ENCODE results near the gene C10orf71. TPM values are rescaled to one million over a fixed set of nuclear protein-coding genes. Genes with fewer than 3 reads are reported as not detected.

C10orf71 gene
- polyA plus RNA-seq, 1 donor from 2014 or later, result not detected

- Histone ChIP-seq H3K9ac (ENCODE audit: low read length) (no peak overlapping the region), H3K79me2 (replicated peaks; ENCODE audit: insufficient read depth, low read length) (no peaks in the 10 kb centered on the region), H3F3A (ENCODE audit: insufficient read depth, low read length, poor library complexity, severe bottlenecking) (no peaks in the 10 kb centered on the region), H2AFZ (ENCODE audit: low read depth, low read length) (no peak overlapping the region), H3K9me2 (ENCODE audit: insufficient read depth, low read length) (no peaks in the 10 kb centered on the region), H3K36me3 (ENCODE audit: insufficient read depth, low read length) (no peaks in the 10 kb centered on the region), H3K27me3 (ENCODE audit: insufficient read depth, low read depth, low read length) (no peaks in the 10 kb centered on the region), H4K20me1 (ENCODE audit: insufficient read depth) (no peaks in the 10 kb centered on the region), H3K4me3 (ENCODE audit: low read length) (no peak overlapping the region), H3K9me3 (ENCODE audit: low read length) (no peaks in the 10 kb centered on the region), H3K4me2 (ENCODE audit: low read length) (no peak overlapping the region), H3K27ac (ENCODE audit: low read length) (no peak overlapping the region)
- no peak for TF ChIP-seq EP300 (conservative IDR thresholded peaks at IDR 0.05; ENCODE audit: poor library complexity, severe bottlenecking)
- no peak for TF ChIP-seq TAF1 (IDR thresholded peaks at IDR 0.05; ENCODE audit: low read depth)
- TF ChIP-seq, protein P1, sequence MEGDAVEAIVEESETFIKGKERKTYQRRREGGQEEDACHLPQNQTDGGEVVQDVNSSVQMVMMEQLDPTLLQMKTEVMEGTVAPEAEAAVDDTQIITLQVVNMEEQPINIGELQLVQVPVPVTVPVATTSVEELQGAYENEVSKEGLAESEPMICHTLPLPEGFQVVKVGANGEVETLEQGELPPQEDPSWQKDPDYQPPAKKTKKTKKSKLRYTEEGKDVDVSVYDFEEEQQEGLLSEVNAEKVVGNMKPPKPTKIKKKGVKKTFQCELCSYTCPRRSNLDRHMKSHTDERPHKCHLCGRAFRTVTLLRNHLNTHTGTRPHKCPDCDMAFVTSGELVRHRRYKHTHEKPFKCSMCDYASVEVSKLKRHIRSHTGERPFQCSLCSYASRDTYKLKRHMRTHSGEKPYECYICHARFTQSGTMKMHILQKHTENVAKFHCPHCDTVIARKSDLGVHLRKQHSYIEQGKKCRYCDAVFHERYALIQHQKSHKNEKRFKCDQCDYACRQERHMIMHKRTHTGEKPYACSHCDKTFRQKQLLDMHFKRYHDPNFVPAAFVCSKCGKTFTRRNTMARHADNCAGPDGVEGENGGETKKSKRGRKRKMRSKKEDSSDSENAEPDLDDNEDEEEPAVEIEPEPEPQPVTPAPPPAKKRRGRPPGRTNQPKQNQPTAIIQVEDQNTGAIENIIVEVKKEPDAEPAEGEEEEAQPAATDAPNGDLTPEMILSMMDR (IDR thresholded peaks at IDR 0.05; ENCODE audit: poor library complexity, severe bottlenecking), result no peak
- no peak for TF ChIP-seq EZH2 (IDR thresholded peaks at IDR 0.05; ENCODE audit: borderline replicate concordance, insufficient read depth, low read length, poor library complexity, severe bottlenecking)
- TF ChIP-seq, protein P2, sequence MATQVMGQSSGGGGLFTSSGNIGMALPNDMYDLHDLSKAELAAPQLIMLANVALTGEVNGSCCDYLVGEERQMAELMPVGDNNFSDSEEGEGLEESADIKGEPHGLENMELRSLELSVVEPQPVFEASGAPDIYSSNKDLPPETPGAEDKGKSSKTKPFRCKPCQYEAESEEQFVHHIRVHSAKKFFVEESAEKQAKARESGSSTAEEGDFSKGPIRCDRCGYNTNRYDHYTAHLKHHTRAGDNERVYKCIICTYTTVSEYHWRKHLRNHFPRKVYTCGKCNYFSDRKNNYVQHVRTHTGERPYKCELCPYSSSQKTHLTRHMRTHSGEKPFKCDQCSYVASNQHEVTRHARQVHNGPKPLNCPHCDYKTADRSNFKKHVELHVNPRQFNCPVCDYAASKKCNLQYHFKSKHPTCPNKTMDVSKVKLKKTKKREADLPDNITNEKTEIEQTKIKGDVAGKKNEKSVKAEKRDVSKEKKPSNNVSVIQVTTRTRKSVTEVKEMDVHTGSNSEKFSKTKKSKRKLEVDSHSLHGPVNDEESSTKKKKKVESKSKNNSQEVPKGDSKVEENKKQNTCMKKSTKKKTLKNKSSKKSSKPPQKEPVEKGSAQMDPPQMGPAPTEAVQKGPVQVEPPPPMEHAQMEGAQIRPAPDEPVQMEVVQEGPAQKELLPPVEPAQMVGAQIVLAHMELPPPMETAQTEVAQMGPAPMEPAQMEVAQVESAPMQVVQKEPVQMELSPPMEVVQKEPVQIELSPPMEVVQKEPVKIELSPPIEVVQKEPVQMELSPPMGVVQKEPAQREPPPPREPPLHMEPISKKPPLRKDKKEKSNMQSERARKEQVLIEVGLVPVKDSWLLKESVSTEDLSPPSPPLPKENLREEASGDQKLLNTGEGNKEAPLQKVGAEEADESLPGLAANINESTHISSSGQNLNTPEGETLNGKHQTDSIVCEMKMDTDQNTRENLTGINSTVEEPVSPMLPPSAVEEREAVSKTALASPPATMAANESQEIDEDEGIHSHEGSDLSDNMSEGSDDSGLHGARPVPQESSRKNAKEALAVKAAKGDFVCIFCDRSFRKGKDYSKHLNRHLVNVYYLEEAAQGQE (IDR thresholded peaks at IDR 0.05; ENCODE audit: borderline replicate concordance), result no peak
- TF ChIP-seq MXI1 (conservative IDR thresholded peaks at IDR 0.05; ENCODE audit: poor library complexity, severe bottlenecking), result no peak
- no peak for TF ChIP-seq POLR2AphosphoS5 (IDR thresholded peaks at IDR 0.05)
- no peak for TF ChIP-seq SMC3 (conservative IDR thresholded peaks at IDR 0.05; ENCODE audit: poor library complexity)
- no peak for TF ChIP-seq RAD21 (conservative IDR thresholded peaks at IDR 0.05)
Observed at GRCh38 chr10:49297818-49298670, 926 bp upstream of the C10orf71 start.

DNA sequence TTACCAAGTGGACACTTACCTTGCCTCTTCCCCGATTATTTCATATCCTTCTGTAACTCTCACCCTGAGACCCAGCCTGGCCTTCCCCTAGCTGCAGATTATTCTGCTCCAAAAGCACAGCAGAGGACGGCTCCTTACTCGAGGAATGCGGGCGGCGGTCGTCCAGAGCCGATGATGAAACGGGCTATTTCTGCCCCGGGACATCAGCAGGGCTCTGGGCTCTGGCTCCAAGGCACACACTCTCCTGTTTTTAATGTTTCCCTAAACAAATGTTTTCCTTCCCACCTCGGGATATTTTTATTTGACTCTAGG is 343 bp upstream of the C10orf71 start:
- no peaks in the 10 kb centered on the region for H3K27me3 ChIP-seq (ENCODE audit: insufficient read depth, low read depth, low read length)
- H3K9ac ChIP-seq (ENCODE audit: low read length), result no peak overlapping the region
- H3K9me2 ChIP-seq (ENCODE audit: insufficient read depth, low read length), result no peaks in the 10 kb centered on the region
- H3F3A ChIP-seq (ENCODE audit: insufficient read depth, low read length, poor library complexity, severe bottlenecking), result no peaks in the 10 kb centered on the region
- H3K4me3 ChIP-seq (ENCODE audit: low read length), result no peak overlapping the region
- H3K4me2 ChIP-seq (ENCODE audit: low read length), result no peak overlapping the region
- H2AFZ ChIP-seq (ENCODE audit: low read depth, low read length), result no peak overlapping the region
- H3K27ac ChIP-seq (ENCODE audit: low read length), result no peak overlapping the region
- no peaks in the 10 kb centered on the region for H3K79me2 ChIP-seq (replicated peaks; ENCODE audit: insufficient read depth, low read length)
- no peaks in the 10 kb centered on the region for H3K9me3 ChIP-seq (ENCODE audit: low read length)
- H4K20me1 ChIP-seq (ENCODE audit: insufficient read depth), result no peaks in the 10 kb centered on the region
- no peaks in the 10 kb centered on the region for H3K36me3 ChIP-seq (ENCODE audit: insufficient read depth, low read length)
- no peak for TF ChIP-seq EZH2 (IDR thresholded peaks at IDR 0.05; ENCODE audit: borderline replicate concordance, insufficient read depth, low read length, poor library complexity, severe bottlenecking)
- TF ChIP-seq, protein P2 (IDR thresholded peaks at IDR 0.05; ENCODE audit: borderline replicate concordance), result no peak
- TF ChIP-seq EP300 (conservative IDR thresholded peaks at IDR 0.05; ENCODE audit: poor library complexity, severe bottlenecking), result no peak
- TF ChIP-seq, protein P1 (IDR thresholded peaks at IDR 0.05; ENCODE audit: poor library complexity, severe bottlenecking), result no peak
- no peak for TF ChIP-seq TAF1 (IDR thresholded peaks at IDR 0.05; ENCODE audit: low read depth)
- TF ChIP-seq POLR2AphosphoS5 (IDR thresholded peaks at IDR 0.05), result no peak
- TF ChIP-seq MXI1 (conservative IDR thresholded peaks at IDR 0.05; ENCODE audit: poor library complexity, severe bottlenecking), result no peak
- no peak for TF ChIP-seq RAD21 (conservative IDR thresholded peaks at IDR 0.05)
- no peak for TF ChIP-seq SMC3 (conservative IDR thresholded peaks at IDR 0.05; ENCODE audit: poor library complexity)

All from neural cell (in vitro differentiated cells).